B cell (primary cell): ENCODE measurements around the gene AZU1. TPM values are rescaled to one million over a fixed set of nuclear protein-coding genes. Genes with fewer than 3 reads are reported as not detected.

Experiments used
- ATAC-seq: fragments of 200-7000 bp; cut with Tn5 transposase; one replicate; pipeline ENCODE4 v1.10.0; 2021; ENCODE audit warnings: low read depth, mild to moderate bottlenecking, moderate number of reproducible peaks, moderate library complexity
- CTCF ChIA-PET: fragments of 350-600 bp; sonication (Branson Sonifier 250); formaldehyde crosslinking; loops from one replicate; lab custom pipeline; 2021; ENCODE audit warnings: antibody characterized with exemption, inconsistent platforms; lab: Charles Lee
- POLR2A ChIA-PET: fragments of 350-600 bp; sonication (Branson Sonifier 250); formaldehyde crosslinking; loops from one replicate; lab custom pipeline; 2021; ENCODE audit warnings: antibody characterized with exemption; lab: Charles Lee
- DNase-seq: peaks from one replicate; pipeline ENCODE4 v3.0.0; 2013
- H2AFZ ChIP-seq: 2 replicates; pipeline ENCODE4 v1.6.1; 2012; ENCODE audit warnings: mild to moderate bottlenecking, low read depth, low read length; ENCODE audit not compliant: insufficient read depth, poor library complexity, severe bottlenecking
- H3K27ac ChIP-seq, 2 donors: 1 replicate in 1 of 2; 2 replicates in 1 of 2; pipeline ENCODE4 v1.5.1; 2012 to 2013; ENCODE audit warnings: low read length in 2 of 2, mild to moderate bottlenecking in 2 of 2, moderate library complexity in 1 of 2
- H3K27me3 ChIP-seq, 4 experiments: fragments of 200-600 bp in 1 of 4; sonication (generic) in 1 of 4; replicated peaks in 1 of 4; 1 replicate in 2 of 4; 2 replicates in 2 of 4; pipeline versions ENCODE4 v1.6.1 to v1.7.0; 2013 to 2016; ENCODE audit warnings: low read length in 3 of 4, mild to moderate bottlenecking in 2 of 4, mixed read lengths in 1 of 4, moderate library complexity in 1 of 4; ENCODE audit not compliant: insufficient read depth in 4 of 4, control insufficient read depth in 3 of 4; ENCODE audit errors: control extremely low read depth in 1 of 4
- H3K36me3 ChIP-seq, 2 experiments: replicated peaks in 1 of 2; 1 replicate in 1 of 2; 2 replicates in 1 of 2; pipeline versions ENCODE4 v1.6.1 to v1.7.1; 2013; ENCODE audit warnings: low read length in 1 of 2; ENCODE audit not compliant: insufficient read depth in 2 of 2, control insufficient read depth in 1 of 2; ENCODE audit errors: control extremely low read depth in 1 of 2, extremely low read depth in 1 of 2
- H3K4me1 ChIP-seq, 2 donors: fragments of 200-600 bp in 1 of 2; sonication (generic) in 1 of 2; 1 replicate in 1 of 2; 2 replicates in 1 of 2; pipeline versions ENCODE4 v1.5.1 to v1.6.1; 2013 to 2017; ENCODE audit warnings: low read length in 2 of 2; ENCODE audit not compliant: control insufficient read depth in 2 of 2, insufficient read depth in 2 of 2
- H3K4me2 ChIP-seq: replicated peaks from 2 replicates; pipeline ENCODE3; 2012; ENCODE audit warnings: mild to moderate bottlenecking, low read depth, low read length; ENCODE audit not compliant: poor library complexity, severe bottlenecking
- H3K4me3 ChIP-seq, 5 experiments: fragments of 200-600 bp in 1 of 5; sonication (generic) in 1 of 5; 1 replicate in 3 of 5; 2 replicates in 2 of 5; pipeline versions ENCODE4 v1.5.1 to v1.7.0; 2011 to 2016; ENCODE audit warnings: low read length in 4 of 5, mild to moderate bottlenecking in 4 of 5, low read depth in 2 of 5, control low read depth in 1 of 5, moderate library complexity in 1 of 5; ENCODE audit not compliant: insufficient read depth in 1 of 5; ENCODE audit errors: control extremely low read depth in 1 of 5, extremely low read depth in 1 of 5
- H3K79me2 ChIP-seq: fragments of 200-600 bp; sonication (generic); one replicate; pipeline ENCODE4 v1.6.0; 2016; ENCODE audit warnings: low read length; ENCODE audit not compliant: control insufficient read depth, insufficient read depth
- H3K9ac ChIP-seq: fragments of 200-600 bp; sonication (generic); 2 replicates; pipeline ENCODE4 v1.6.1; 2017; ENCODE audit warnings: mild to moderate bottlenecking, low read length, moderate library complexity
- H3K9me3 ChIP-seq, 3 donors: one replicate each; pipeline versions ENCODE4 v1.6.1 to v1.7.1; 2013; ENCODE audit warnings: low read length in 2 of 3; ENCODE audit not compliant: control insufficient read depth in 2 of 3, insufficient read depth in 1 of 3; ENCODE audit errors: control extremely low read depth in 1 of 3
- H4K20me1 ChIP-seq: 2 replicates; pipeline ENCODE4 v1.6.0; 2012; ENCODE audit warnings: mild to moderate bottlenecking, low read length; ENCODE audit not compliant: insufficient read depth, control insufficient read depth, poor library complexity, severe bottlenecking
- H3K27ac Mint-ChIP-seq: one replicate; pipeline ENCODE4 v1.8.0; 2021; ENCODE audit warnings: mixed read lengths
- H3K27me3 Mint-ChIP-seq: one replicate; pipeline ENCODE4 v1.8.0; 2021; ENCODE audit warnings: mixed read lengths
- H3K4me1 Mint-ChIP-seq: one replicate; pipeline ENCODE4 v1.8.0; 2021; ENCODE audit warnings: mixed read lengths
- H3K4me3 Mint-ChIP-seq: one replicate; pipeline ENCODE4 v1.8.0; 2021; ENCODE audit warnings: mixed read lengths
- H3K9me3 Mint-ChIP-seq: one replicate; pipeline ENCODE4 v1.8.0; 2022; ENCODE audit warnings: mixed read lengths; ENCODE audit not compliant: insufficient read depth
- CTCF ChIP-seq: fragments of 200-600 bp; IDR thresholded peaks from one replicate; pipeline ENCODE4 v1.8.0; 2022; ENCODE audit warnings: antibody characterized with exemption, mild to moderate bottlenecking
- EZH2 ChIP-seq: IDR thresholded peaks from 2 replicates; pipeline ENCODE4 v1.6.1; 2012; ENCODE audit warnings: borderline replicate concordance, low read depth, mild to moderate bottlenecking, moderate library complexity, low read length; ENCODE audit not compliant: insufficient read depth, poor library complexity, severe bottlenecking
- WGBS: methylation state at CpG from one replicate; pipeline ENCODE4 v1.1.5; 2013; ENCODE audit warnings: missing lambda C conversion rate; ENCODE audit not compliant: insufficient coverage; 5-methylcytosine and 5-hydroxymethylcytosine counted together
- intact Hi-C: fragments of 100-400 bp; cut with micrococcal nuclease; formaldehyde crosslinking; loops from one replicate; pipeline ENCODE4 v1.10.0; 2022
- polyA plus RNA-seq: library from polyadenylated mRNA; depleted of rRNA; stranded (reverse); fragments of >200 nt; gene quantifications from 2 replicates; pipeline ENCODE4 v1.2.3, GENCODE V29; 2012
- total RNA-seq, 2 donors: library from RNA; stranded (reverse); fragments of 120-200 nt in 1 of 2; gene quantifications; 1 replicate in 1 of 2; 2 replicates in 1 of 2; pipeline versions ENCODE4 v1.2.3 to v1.2.4, GENCODE V29; 2013 to 2022

Gene AZU1
- total and polyA plus RNA-seq, 2 donors (not counting 1 experiment from before 2014, with no cell fraction given), result 0.13 to 0.44 TPM

DNA sequence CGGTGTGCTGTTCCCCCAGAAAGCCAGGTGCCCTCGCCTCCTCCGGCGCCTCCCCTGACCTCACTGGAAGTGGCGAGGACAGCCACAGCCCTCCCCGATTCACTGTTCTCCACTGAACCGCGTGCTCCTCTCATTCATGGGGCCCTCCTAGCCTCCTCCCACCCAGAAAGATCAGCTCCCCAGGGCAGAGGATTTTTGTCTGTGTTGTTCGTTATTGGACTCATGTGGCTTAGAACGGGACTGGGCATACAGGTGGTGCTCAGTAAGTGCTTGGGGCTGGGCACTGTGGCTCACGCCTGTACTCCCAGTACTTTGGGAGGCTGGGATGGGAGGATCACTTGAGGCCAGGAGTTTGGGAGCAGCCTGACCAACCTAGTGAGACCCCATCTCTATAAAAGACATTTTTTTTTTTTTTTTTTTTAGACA lies 16.9 kb downstream of the AZU1 start:
- H3K4me2 ChIP-seq, result no peak overlapping the region
- Mint-ChIP-seq H3K27ac (peak overlapping the region; percentile 26), H3K27me3 (peaks cover 26% of the 10 kb centered on the region), H3K4me3 (no peak overlapping the region), H3K9me3 (peaks cover 2% of the 10 kb centered on the region), H3K4me1 (peaks cover 10% of the 10 kb centered on the region)
- TF ChIP-seq EZH2 (no peak), CTCF (no peak)
- no peak overlapping the region for H3K9ac ChIP-seq
- CTCF ChIA-PET, result interaction anchor here (1.6 kb wide), 1 partner anchor 18 kb away, joined by 5 read pairs; no protein-coding TSS in a partner anchor
- no peaks in the 10 kb centered on the region for H3K79me2 ChIP-seq
- DNase-seq (no peak), ATAC-seq (no peak)
- H4K20me1 ChIP-seq, result no peaks in the 10 kb centered on the region
- POLR2A ChIA-PET, result no interaction called here
- peaks cover 0 to 7% (median 0%) of the 10 kb centered on the region in 3 donors for H3K9me3 ChIP-seq
- intact Hi-C loops, result no loop called here
- no peaks in the 10 kb centered on the region for H3K36me3 ChIP-seq
- no peak overlapping the region for H3K4me3 ChIP-seq
- no peak overlapping the region for H3K27ac ChIP-seq
- H3K4me1 ChIP-seq, result peaks cover 2 to 8% of the 10 kb centered on the region in 2 donors
- no peak overlapping the region for H2AFZ ChIP-seq
- peaks cover 0 to 59% (median 18%) of the 10 kb centered on the region in 4 experiments for H3K27me3 ChIP-seq
- WGBS, result 38% methylated on average over 11 of the region's 11 CpGs

- H3K9ac ChIP-seq, result no peak overlapping the region
- no peak overlapping the region for H3K4me3 ChIP-seq
- TF ChIP-seq CTCF, result no peak
- H2AFZ ChIP-seq, result no peak overlapping the region
- DNase-seq, result no peak
- CTCF ChIA-PET, result interaction anchor here (0.6 to 1.6 kb wide), 2 partner anchors 17 to 18 kb away, joined by 3 to 5 read pairs; no protein-coding TSS in a partner anchor
- H3K4me1 Mint-ChIP-seq, result peaks cover 10% of the 10 kb centered on the region
- no peaks in the 10 kb centered on the region for H3K36me3 ChIP-seq
- WGBS, result 80% methylated on average over 31 of the region's 37 CpGs
- H3K27me3 ChIP-seq, result peaks cover 0 to 67% (median 21%) of the 10 kb centered on the region in 4 experiments
- H3K9me3 Mint-ChIP-seq, result peaks cover 2% of the 10 kb centered on the region
- H4K20me1 ChIP-seq, result no peaks in the 10 kb centered on the region
- H3K27ac ChIP-seq, result no peak overlapping the region
- H3K79me2 ChIP-seq, result no peaks in the 10 kb centered on the region
- intact Hi-C loops, result no loop called here
- no peak overlapping the region for H3K27ac Mint-ChIP-seq
- POLR2A ChIA-PET, result no interaction called here
- peaks cover 0 to 10% (median 0%) of the 10 kb centered on the region in 3 donors for H3K9me3 ChIP-seq
- no peak overlapping the region for H3K4me3 Mint-ChIP-seq
- H3K4me1 ChIP-seq, result peaks cover 2 to 8% of the 10 kb centered on the region in 2 donors
- no peak for ATAC-seq
- H3K27me3 Mint-ChIP-seq, result peaks cover 35% of the 10 kb centered on the region
- no peak overlapping the region for H3K4me2 ChIP-seq
Measured at GRCh38 chr19:845707-846521, 18.3 kb downstream of the AZU1 start.
